Epithelial cell of proximal tubule (primary cell): Measurements from ENCODE around the gene ECEL1. TPM values are rescaled to one million over a fixed set of nuclear protein-coding genes. Genes with fewer than 3 reads are reported as not detected.

Experiments used
- DNase-seq: peaks from one replicate; pipeline ENCODE4 v3.0.0-alpha.2; 2011; ENCODE audit warnings: low read depth
- H3K4me3 ChIP-seq: 2 replicates; pipeline ENCODE4 v1.5.1; 2011; ENCODE audit warnings: low read depth, mild to moderate bottlenecking, low read length
- total RNA-seq: library from RNA; depleted of rRNA; stranded (reverse); fragments of >200 nt; gene quantifications from 2 replicates; pipeline ENCODE4 v1.2.3, GENCODE V29; 2015
- TF ChIP-seq, protein P1 (sequence below): conservative IDR thresholded peaks from 2 replicates; pipeline ENCODE4 v1.5.1; 2012; ENCODE audit warnings: low read depth, mild to moderate bottlenecking, low read length

ECEL1 gene
- total RNA-seq, 1 donor from 2014 or later = not detected

- no peak overlapping the region for H3K4me3 ChIP-seq
- no peak for DNase-seq
- TF ChIP-seq, protein P1, sequence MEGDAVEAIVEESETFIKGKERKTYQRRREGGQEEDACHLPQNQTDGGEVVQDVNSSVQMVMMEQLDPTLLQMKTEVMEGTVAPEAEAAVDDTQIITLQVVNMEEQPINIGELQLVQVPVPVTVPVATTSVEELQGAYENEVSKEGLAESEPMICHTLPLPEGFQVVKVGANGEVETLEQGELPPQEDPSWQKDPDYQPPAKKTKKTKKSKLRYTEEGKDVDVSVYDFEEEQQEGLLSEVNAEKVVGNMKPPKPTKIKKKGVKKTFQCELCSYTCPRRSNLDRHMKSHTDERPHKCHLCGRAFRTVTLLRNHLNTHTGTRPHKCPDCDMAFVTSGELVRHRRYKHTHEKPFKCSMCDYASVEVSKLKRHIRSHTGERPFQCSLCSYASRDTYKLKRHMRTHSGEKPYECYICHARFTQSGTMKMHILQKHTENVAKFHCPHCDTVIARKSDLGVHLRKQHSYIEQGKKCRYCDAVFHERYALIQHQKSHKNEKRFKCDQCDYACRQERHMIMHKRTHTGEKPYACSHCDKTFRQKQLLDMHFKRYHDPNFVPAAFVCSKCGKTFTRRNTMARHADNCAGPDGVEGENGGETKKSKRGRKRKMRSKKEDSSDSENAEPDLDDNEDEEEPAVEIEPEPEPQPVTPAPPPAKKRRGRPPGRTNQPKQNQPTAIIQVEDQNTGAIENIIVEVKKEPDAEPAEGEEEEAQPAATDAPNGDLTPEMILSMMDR = no peak
Observed at GRCh38 chr2:232492963-232493700, 5.5 kb upstream of the ECEL1 start.

- DNase-seq = no peak
- no peak overlapping the region for H3K4me3 ChIP-seq
- TF ChIP-seq, protein P1 = no peak
Observed at GRCh38 chr2:232492236-232492848, 4.7 kb upstream of the ECEL1 start.

DNA sequence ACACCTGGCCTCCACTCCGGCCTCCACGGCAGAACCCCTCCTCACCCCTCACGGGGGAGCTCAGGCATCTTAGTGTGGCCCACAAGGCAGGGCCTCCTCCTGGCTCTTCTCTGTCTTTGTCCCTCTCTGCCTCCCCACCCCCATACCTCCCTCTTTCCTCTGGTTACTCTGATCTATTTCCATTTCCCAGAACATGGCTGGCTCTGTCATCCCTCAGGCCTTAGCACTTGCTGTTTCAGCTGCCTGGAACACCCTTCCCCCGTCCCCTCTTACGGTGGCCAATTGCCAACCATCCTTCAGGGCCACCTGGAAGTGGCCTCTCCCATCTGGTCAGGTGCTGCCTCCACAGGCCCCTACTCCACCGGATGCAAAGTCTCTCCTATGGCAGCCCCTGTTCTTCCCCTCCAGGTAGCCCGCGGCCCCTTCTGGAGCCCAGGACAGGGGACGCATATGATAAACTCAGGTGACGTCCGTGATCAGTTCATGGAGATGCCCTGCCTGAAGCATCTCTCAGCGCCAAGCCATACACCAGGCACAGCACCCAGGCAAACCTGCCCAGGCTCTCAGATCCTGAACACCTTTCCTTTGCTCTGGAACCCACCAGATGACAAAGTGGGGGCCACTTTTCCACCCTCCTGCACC lies 3.6 kb upstream of the ECEL1 start:
- H3K4me3 ChIP-seq = no peak overlapping the region
- TF ChIP-seq, protein P1 = no peak
- DNase-seq = no peak

DNA sequence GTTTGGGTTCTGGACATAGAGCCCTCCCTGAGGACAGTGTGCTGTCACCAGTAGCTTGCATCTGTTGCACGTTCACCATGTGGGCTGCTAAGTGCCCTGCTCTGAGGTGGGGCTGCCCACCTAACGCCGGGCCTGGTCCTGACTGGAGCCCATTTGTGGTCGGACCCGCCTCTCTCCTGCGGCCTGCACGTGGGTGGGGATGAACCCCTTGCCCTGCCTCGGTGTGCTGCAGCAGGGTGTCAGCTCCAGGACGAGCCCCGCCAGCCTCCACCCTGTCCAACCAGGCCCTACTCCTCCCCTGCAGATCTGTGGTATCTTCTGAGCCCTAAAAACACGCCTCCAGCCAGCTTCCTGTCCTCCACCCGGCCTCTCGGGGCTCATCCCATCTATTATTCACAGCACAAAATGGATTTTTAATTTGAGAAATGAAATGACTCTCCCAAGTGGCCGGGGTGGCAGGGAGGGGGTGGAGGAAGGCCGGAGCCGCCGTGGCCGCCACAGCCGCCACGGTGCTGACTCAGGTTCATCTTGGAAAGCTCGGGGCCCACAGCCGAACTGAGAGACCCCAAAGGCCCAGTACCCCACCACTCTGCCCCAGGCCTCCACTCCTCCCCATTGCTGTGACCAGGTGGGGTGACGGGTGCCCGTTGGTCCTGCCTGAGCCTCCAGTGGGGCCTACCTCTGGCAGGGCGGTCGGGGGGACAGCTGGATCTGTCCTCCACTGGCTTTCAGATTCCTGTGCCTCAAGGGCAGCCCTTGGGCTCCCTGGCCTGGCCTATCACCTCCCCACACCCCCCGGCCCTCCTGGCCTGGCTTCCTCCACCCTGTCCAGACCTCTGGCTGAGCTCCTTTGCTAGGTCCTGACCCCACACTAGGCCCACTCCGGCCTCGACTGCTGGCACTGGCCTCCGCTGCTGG lies 2.8 kb upstream of the ECEL1 start:
- TF ChIP-seq, protein P1 = no peak
- H3K4me3 ChIP-seq = no peak overlapping the region
- DNase-seq = no peak

DNA sequence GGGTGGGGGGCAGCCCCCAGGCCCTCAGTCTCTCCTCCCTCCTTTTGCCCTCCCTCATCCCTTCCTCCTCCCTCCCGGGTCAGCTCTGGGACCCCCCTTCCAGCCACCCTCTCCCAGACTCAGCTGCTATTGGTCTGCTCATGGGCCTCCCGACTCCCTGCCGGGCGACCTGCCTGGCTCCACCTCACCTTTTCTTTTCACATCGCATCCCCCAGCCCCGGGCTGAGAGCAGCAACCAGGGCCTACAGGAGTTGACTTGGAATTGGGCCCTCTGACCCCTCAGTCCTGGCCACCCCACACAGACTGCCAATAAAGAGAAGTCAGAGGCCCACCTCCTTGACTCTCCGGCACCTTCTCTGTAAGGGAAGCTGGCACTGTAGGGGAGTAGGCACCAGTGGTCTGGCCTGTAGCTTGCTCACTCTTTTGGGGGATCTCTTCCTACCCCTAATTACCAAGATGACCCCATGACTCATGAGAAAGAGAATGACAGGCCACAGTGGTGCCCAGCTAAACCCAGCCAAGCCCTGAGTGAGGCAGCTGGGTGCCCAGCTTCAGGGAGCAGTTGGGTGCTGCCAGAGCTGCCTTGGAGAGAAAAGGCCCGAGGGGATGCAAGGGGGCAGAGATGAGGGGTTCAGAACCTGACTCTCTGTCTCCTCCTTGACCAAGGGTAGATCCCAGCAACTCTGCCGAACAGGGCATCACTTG lies 2.0 kb upstream of the ECEL1 start:
- DNase-seq = no peak
- H3K4me3 ChIP-seq = no peak overlapping the region
- TF ChIP-seq, protein P1 = no peak

- DNase-seq = no peak
- TF ChIP-seq, protein P1 = no peak
- H3K4me3 ChIP-seq = no peak overlapping the region
Observed at GRCh38 chr2:232488721-232489300, 1.2 kb upstream of the ECEL1 start.
